ENCODE results near the gene TOX2.

Gene TOX2

DNA sequence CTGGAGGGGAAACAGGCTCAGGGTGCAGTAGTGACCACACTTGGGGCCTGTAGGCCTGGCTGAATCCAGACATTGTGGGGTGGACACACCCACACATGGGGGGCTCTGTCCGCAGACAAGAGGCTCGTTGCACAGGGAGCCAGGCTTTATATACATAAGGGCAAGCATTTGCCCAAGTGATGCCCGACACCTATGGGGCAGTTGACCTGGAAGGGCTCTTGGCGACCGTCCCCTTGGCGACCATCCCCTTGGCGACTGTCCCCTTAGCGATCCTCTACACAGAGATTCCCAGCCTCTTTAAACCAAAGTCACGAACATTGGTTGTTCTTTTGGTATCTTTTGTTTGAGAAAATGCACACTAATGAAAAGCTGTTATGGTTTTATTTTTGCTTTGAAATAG, 2.7 kb downstream of the TOX2 start:
- H3K9me3 ChIP-seq (ENCODE audit: severe bottlenecking): peaks cover 7% of the 10 kb centered on the region
- no peak overlapping the region for H3K4me3 ChIP-seq (ENCODE audit: severe bottlenecking)
- no peaks in the 10 kb centered on the region for H3K27me3 ChIP-seq (ENCODE audit: insufficient read depth, poor library complexity, severe bottlenecking)
- H3K4me1 ChIP-seq (ENCODE audit: insufficient read depth, poor library complexity, severe bottlenecking): peaks cover 15% of the 10 kb centered on the region
- ATAC-seq (ENCODE audit: low read depth): no peak
- no peaks in the 10 kb centered on the region for H3K36me3 ChIP-seq (ENCODE audit: low read depth)
- DNase-seq (ENCODE audit: low spot score): peak; percentile 77
- H3K27ac ChIP-seq (ENCODE audit: poor library complexity, severe bottlenecking): no peak overlapping the region
- TF ChIP-seq, protein P1, sequence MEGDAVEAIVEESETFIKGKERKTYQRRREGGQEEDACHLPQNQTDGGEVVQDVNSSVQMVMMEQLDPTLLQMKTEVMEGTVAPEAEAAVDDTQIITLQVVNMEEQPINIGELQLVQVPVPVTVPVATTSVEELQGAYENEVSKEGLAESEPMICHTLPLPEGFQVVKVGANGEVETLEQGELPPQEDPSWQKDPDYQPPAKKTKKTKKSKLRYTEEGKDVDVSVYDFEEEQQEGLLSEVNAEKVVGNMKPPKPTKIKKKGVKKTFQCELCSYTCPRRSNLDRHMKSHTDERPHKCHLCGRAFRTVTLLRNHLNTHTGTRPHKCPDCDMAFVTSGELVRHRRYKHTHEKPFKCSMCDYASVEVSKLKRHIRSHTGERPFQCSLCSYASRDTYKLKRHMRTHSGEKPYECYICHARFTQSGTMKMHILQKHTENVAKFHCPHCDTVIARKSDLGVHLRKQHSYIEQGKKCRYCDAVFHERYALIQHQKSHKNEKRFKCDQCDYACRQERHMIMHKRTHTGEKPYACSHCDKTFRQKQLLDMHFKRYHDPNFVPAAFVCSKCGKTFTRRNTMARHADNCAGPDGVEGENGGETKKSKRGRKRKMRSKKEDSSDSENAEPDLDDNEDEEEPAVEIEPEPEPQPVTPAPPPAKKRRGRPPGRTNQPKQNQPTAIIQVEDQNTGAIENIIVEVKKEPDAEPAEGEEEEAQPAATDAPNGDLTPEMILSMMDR (IDR thresholded peaks at IDR 0.05; ENCODE audit: poor library complexity, severe bottlenecking): no peak

DNA sequence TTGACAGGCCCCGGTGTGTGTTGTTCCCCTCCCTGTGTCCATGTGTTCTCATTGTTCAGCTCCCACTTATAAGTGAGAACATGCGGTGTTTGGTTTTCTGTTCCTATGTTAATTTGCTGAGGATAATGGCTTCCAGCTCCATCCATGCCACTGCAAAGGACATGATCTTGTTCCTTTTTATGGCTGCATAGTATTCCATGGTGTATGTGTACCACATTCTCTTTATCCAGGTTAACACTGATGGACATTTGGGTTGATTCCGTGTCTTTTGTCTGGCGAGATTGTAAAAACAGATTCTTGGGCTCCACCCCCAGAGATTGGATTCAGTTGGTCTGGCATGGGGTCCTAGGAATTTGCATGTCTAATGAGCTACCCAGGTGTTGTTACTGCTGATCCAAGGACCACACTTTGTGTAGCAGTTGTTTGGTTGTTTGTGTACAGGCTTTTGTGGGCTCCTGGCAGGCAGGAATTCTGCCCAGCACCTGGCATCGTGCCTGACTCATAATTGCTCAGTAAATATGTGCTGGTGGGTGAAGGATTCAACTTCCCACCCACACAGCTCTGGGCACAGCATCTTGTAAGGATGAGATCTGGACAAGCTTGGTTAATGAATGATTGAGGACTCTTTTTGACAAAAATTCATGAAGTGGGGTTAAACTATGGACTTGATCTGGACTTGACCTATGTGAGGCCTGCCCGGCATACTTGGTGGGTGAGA, 5.2 kb downstream of the TOX2 start:
- Histone ChIP-seq H3K27me3 (ENCODE audit: insufficient read depth, poor library complexity, severe bottlenecking) (no peaks in the 10 kb centered on the region), H3K4me1 (ENCODE audit: insufficient read depth, poor library complexity, severe bottlenecking) (peaks cover 15% of the 10 kb centered on the region), H3K4me3 (ENCODE audit: severe bottlenecking) (no peak overlapping the region), H3K27ac (ENCODE audit: poor library complexity, severe bottlenecking) (no peak overlapping the region), H3K9me3 (ENCODE audit: severe bottlenecking) (no peaks in the 10 kb centered on the region), H3K36me3 (ENCODE audit: low read depth) (no peaks in the 10 kb centered on the region)
- no peak for DNase-seq (ENCODE audit: low spot score)
- ATAC-seq (ENCODE audit: low read depth): no peak
- TF ChIP-seq, protein P1 (IDR thresholded peaks at IDR 0.05; ENCODE audit: poor library complexity, severe bottlenecking): no peak

DNA sequence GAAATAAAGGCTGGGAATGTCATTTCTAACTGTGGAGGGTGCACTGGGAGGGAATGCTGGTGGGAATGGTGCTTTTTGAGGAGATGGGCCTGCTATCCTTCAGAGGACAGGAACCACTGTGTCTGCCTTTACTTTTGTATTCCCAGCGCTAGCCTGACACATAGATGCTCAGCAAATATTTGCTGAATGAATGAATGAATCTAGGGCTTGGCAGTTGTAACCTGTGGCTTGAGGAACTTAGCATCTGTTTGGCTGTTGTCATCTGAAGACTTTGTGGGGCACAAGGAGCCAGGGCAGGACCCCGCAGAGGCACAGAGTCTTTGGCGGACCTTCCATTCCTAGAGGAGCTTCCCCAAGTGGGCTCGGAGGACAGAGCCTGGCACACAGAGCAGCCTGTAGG, 6.1 kb downstream of the TOX2 start:
- TF ChIP-seq, protein P1 (IDR thresholded peaks at IDR 0.05; ENCODE audit: poor library complexity, severe bottlenecking): no peak

DNA sequence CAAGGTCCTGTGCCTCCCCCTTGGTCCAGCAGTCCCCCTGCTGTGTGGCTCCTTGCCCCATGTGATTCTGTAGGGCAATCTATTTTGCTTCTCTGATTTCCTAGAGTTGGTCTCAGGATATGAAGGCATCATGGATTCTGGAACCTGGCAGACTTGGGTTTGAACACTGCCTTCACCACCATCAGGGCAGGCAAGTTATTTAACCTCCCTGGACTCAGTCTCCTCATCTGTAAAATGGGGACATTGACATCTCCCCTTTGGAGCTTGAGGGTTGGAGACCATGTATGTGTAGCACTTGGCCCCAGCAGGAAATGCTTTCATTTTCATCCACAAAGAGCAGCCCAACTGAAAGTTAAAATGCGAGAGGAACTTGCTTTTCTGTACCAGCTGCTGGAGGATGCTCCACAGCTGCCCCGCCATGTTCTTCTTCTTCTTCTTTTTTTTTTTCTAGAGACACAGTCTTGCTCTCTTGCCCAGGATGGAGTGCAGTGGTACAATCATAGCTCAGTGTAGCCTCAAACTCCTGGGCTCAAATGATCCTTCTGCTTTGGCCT, 6.7 kb downstream of the TOX2 start:
- Histone ChIP-seq H3K36me3 (ENCODE audit: low read depth) (no peaks in the 10 kb centered on the region), H3K9me3 (ENCODE audit: severe bottlenecking) (no peaks in the 10 kb centered on the region), H3K4me1 (ENCODE audit: insufficient read depth, poor library complexity, severe bottlenecking) (peaks cover 18% of the 10 kb centered on the region), H3K27me3 (ENCODE audit: insufficient read depth, poor library complexity, severe bottlenecking) (no peaks in the 10 kb centered on the region), H3K4me3 (ENCODE audit: severe bottlenecking) (no peak overlapping the region), H3K27ac (ENCODE audit: poor library complexity, severe bottlenecking) (no peak overlapping the region)
- TF ChIP-seq, protein P1 (IDR thresholded peaks at IDR 0.05; ENCODE audit: poor library complexity, severe bottlenecking): no peak
- peak; percentile 31 for DNase-seq (ENCODE audit: low spot score)
- no peak for ATAC-seq (ENCODE audit: low read depth)

More for the DNA sequence above, 6.1 kb downstream of the TOX2 start:
- Histone ChIP-seq H3K4me3 (ENCODE audit: severe bottlenecking) (no peak overlapping the region), H3K9me3 (ENCODE audit: severe bottlenecking) (no peaks in the 10 kb centered on the region), H3K36me3 (ENCODE audit: low read depth) (no peaks in the 10 kb centered on the region), H3K27ac (ENCODE audit: poor library complexity, severe bottlenecking) (no peak overlapping the region), H3K27me3 (ENCODE audit: insufficient read depth, poor library complexity, severe bottlenecking) (no peaks in the 10 kb centered on the region), H3K4me1 (ENCODE audit: insufficient read depth, poor library complexity, severe bottlenecking) (peaks cover 16% of the 10 kb centered on the region)
- DNase-seq (ENCODE audit: low spot score): peak; percentile 61
- ATAC-seq (ENCODE audit: low read depth): no peak

DNA sequence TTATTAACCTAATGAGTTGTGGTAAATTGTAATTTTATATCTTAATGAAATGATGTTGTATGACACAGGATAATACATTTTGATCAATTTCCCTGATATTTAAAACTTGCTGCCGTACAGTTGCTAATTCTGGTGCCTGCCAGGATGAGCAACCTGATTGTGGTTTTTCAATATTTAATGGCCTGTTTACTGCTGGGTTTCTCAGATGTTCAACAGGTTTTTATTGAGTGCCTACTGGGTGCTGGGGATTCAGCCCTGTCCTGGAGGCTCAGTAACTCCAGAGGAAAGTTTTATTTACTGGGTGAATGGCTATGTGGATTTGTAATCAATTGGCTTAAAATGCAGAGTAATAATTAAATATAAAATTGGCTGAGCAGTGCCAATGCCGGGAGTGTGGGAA, 8.0 kb downstream of the TOX2 start:
- no peak overlapping the region for H3K27ac ChIP-seq (ENCODE audit: poor library complexity, severe bottlenecking)
- no peaks in the 10 kb centered on the region for H3K27me3 ChIP-seq (ENCODE audit: insufficient read depth, poor library complexity, severe bottlenecking)
- no peaks in the 10 kb centered on the region for H3K36me3 ChIP-seq (ENCODE audit: low read depth)
- ATAC-seq (ENCODE audit: low read depth): no peak
- TF ChIP-seq, protein P1 (IDR thresholded peaks at IDR 0.05; ENCODE audit: poor library complexity, severe bottlenecking): no peak
- H3K4me1 ChIP-seq (ENCODE audit: insufficient read depth, poor library complexity, severe bottlenecking): peaks cover 14% of the 10 kb centered on the region
- no peaks in the 10 kb centered on the region for H3K9me3 ChIP-seq (ENCODE audit: severe bottlenecking)
- H3K4me3 ChIP-seq (ENCODE audit: severe bottlenecking): no peak overlapping the region
- DNase-seq (ENCODE audit: low spot score): no peak
